GM21723 (cell line): ENCODE measurements around the gene EPB41L4B.
"Not testable (repeated sequence)": the region's sequence is repeated elsewhere in the genome, so short reads cannot be mapped to it uniquely, and the experiment has no call there.

Experiments used
- ATAC-seq: cut with Tn5 transposase; IDR thresholded peaks from one replicate; pipeline ENCODE4 v1.9.1; 2021; ENCODE audit warnings: mild to moderate bottlenecking, moderate library complexity; ENCODE audit not compliant: unreplicated experiment

EPB41L4B gene

GRCh38 chr9:109320742-109321448 lies at the start of gene EPB41L4B:
Gene EPB41L4B (minus strand): TSS chr9:109321059. CDS start chr9:109320446, 613 bp downstream.
- peak; percentile 98 for ATAC-seq

- peak; percentile 96 for ATAC-seq
Measured at GRCh38 chr9:109369285-109369684, 48.4 kb upstream of the EPB41L4B start.

- no peak for ATAC-seq
Measured at GRCh38 chr9:109360771-109361170, 39.9 kb upstream of the EPB41L4B start.

GRCh38 chr9:109358968-109359603 lies 38.2 kb upstream of the EPB41L4B start:
- not testable (repeated sequence) for ATAC-seq

- ATAC-seq = no peak
Measured at GRCh38 chr9:109355564-109356297, 34.9 kb upstream of the EPB41L4B start.

- no peak for ATAC-seq
Measured at GRCh38 chr9:109354190-109354589, 33.3 kb upstream of the EPB41L4B start.

GRCh38 chr9:109351032-109351431 lies 30.2 kb upstream of the EPB41L4B start:
- no peak for ATAC-seq

GRCh38 chr9:109349421-109349846 lies 28.6 kb upstream of the EPB41L4B start:
- ATAC-seq = no peak

GRCh38 chr9:109346904-109347303 lies 26.0 kb upstream of the EPB41L4B start:
- ATAC-seq = no peak

- no peak for ATAC-seq
Measured at GRCh38 chr9:109344866-109345265, 24.0 kb upstream of the EPB41L4B start.

GRCh38 chr9:109342878-109343277 lies 22.0 kb upstream of the EPB41L4B start:
- no peak for ATAC-seq

- ATAC-seq = no peak
Measured at GRCh38 chr9:109341561-109341960, 20.7 kb upstream of the EPB41L4B start.

- ATAC-seq = not testable (repeated sequence)
Measured at GRCh38 chr9:109340979-109341378, 20.1 kb upstream of the EPB41L4B start.

GRCh38 chr9:109336409-109336808 lies 15.6 kb upstream of the EPB41L4B start:
- no peak for ATAC-seq

GRCh38 chr9:109335929-109336328 lies 15.1 kb upstream of the EPB41L4B start:
- ATAC-seq = no peak

- no peak for ATAC-seq
Measured at GRCh38 chr9:109335121-109335520, 14.3 kb upstream of the EPB41L4B start.

- ATAC-seq = no peak
Measured at GRCh38 chr9:109331353-109331752, 10.5 kb upstream of the EPB41L4B start.

- no peak for ATAC-seq
Measured at GRCh38 chr9:109329638-109330258, 8.9 kb upstream of the EPB41L4B start.

GRCh38 chr9:109328978-109329637 lies 8.2 kb upstream of the EPB41L4B start:
- ATAC-seq = no peak

- no peak for ATAC-seq
Measured at GRCh38 chr9:109325089-109325488, 4.2 kb upstream of the EPB41L4B start.

- no peak for ATAC-seq
Measured at GRCh38 chr9:109323771-109324170, 2.9 kb upstream of the EPB41L4B start.
